ENCODE data around the gene FBLN2. TPM values are rescaled to one million over a fixed set of nuclear protein-coding genes. Genes with fewer than 3 reads are reported as not detected.
"Not testable (repeated sequence)": the region's sequence is repeated elsewhere in the genome, so short reads cannot be mapped to it uniquely, and the experiment has no call there.

The FBLN2 gene
- total RNA-seq, 1 donor from 2014 or later = not detected

- intact Hi-C loops (cut with micrococcal nuclease) = no loop called here
Measured at GRCh38 chr3:13513913-13514517, 34.9 kb upstream of the FBLN2 start.

DNA sequence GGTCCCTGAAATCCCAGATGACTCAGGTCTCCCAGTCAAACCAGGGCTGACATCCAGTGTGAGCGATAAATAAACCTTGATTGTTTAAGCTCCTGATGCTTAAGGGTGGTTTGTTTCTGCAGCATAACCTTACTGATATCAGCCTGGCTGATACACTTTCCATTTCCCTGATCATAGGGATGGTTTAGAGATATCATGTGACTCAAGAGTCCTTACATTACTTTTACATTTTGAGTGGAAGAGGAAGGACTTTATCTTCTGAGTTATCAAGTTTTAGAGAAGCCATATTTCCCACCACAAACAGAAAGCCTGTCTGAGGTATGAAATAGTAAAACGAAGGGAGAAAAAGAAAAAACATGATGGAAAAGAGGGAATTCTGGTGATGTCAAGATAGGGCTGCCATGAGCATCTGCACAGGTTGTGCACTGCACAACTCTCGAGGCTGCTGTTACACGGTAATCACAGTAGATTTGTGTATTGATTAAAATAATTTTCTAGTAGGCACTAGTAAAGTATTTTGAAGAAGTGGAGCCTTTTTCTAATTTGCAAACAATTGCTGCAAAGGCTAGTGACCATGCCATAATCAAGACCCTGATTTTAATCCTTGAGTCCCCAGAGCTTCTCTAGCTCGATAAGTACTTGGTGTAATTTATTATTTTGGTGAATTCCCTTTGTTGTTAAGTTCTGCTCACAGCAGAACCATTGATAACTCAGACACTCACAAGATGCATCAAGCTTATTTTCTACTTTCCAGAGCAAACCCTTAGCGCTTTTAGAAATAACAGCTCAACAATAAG lies 34.1 kb upstream of the FBLN2 start:
- intact Hi-C loops (cut with micrococcal nuclease) = no loop called here

GRCh38 chr3:13515786-13516759 lies 32.9 kb upstream of the FBLN2 start:
- intact Hi-C loops (cut with micrococcal nuclease) = no loop called here

- intact Hi-C loops (cut with micrococcal nuclease) = no loop called here
Measured at GRCh38 chr3:13516760-13517135, 32.2 kb upstream of the FBLN2 start.

DNA sequence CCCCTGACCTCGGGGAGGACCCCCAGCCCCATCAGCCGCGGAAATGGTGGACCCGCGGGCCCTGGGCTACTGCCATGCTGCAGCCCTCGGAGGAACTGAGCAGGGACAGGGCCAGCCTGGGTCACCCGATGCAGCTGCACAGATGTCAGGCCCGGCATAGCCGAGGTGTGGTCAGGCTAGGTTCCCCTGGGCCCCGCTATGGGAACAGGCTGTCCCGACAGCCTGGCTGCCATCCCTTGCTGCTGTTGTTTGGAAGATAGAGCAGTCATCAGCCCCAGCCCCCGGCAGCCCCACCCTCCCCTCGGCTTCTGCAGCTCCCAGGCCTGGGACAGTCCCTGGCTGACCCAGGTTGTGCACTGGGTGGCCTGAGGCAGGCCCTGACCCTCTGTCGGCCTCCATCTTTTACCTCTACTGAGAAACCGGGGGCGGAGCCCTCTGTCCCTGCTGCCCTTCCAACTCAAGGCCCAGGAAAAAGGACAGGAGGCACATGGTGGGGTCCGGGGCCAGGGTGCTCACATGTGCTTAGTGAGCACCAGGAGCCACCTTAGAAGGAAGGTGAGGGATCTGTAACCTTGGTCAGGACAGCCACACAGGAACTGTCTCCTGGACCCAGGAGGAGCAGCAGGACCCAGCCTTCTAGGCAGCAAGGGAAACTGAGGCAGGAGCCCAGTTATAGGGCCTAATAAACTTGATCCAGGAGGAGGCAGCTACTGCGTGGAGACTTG lies 31.5 kb upstream of the FBLN2 start:
- intact Hi-C loops (cut with micrococcal nuclease) = no loop called here

GRCh38 chr3:13518516-13518953 lies 30.4 kb upstream of the FBLN2 start:
- intact Hi-C loops (cut with micrococcal nuclease) = no loop called here

DNA sequence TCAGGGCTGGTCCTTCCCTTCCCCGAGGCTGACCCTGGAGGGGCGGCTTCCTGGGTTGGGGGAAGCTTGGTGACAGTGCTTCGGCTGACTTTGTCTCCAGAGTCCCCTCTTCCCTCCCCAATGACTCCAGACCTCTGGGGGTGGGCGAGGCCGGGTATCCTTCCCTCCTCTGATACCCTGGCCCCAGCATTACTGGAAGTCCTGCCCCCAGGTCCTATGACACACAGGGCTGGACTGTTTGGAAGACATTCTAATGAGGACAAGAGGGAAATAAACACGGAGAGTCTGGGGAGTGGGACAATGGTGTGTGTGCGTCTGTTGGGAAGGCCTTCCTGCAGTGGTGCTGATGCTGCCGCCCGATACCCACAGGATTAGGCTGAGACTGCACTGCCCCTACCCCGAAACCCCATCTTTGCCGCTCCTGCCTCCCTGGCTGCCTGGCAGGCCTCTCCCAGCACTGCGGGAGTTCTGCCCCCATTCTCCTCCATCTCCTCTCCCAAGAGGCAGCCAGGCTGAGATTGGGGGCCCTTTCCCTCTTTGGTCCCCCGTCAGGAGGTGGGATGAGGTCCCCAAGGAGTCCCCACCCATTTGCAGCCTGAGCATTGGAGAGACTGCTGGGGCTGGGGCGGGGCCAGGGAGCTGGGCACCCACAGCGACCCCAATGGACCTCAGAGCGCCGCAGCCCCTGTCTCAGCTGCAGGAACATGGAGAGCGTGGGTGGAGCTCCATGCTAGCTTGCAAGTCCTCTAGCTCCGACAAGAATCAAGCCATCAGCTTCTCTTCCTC lies 29.7 kb upstream of the FBLN2 start:
- intact Hi-C loops (cut with micrococcal nuclease) = no loop called here

- intact Hi-C loops (cut with micrococcal nuclease) = no loop called here
Measured at GRCh38 chr3:13520326-13520880, 28.5 kb upstream of the FBLN2 start.

DNA sequence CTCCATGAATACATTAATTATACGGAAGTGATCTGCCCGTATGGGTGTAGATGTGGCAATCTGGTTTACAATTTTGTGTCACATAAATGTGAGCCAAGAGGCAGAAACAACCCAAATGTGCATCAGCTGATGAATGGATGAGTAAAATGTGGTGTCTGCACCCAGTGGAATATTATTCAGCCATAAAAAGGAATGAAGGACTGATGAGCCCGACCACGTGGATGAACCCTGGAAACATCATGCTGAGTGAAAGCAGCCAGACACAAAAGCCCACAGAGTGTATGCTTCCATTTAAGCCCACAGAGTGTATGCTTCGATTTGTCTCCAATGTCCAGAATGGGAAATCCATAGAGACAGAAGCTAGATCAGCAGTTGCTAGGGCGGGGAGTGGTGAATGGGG lies 27.6 kb upstream of the FBLN2 start:
- intact Hi-C loops (cut with micrococcal nuclease) = no loop called here

DNA sequence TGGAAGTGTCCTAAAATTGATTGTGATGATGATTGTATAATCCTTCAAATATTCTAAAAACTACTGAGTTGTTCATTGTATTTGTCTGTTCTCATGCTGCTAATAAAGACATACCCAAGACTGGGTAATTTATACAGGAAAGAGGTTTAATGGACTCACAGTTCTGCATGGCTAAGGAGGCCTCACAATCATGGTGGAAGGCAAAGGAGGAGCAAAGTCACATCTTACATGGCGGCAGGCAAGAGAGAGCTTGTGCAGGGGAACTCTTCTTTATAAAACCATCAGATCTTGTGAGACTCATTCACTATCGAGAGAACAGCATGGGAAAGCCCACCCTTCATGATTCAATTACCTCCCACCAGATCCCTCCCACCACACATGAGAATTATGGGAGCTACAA lies 27.2 kb upstream of the FBLN2 start:
- intact Hi-C loops (cut with micrococcal nuclease) = not testable (repeated sequence)

GRCh38 chr3:13522236-13522635 lies 26.7 kb upstream of the FBLN2 start:
- intact Hi-C loops (cut with micrococcal nuclease) = no loop called here

DNA sequence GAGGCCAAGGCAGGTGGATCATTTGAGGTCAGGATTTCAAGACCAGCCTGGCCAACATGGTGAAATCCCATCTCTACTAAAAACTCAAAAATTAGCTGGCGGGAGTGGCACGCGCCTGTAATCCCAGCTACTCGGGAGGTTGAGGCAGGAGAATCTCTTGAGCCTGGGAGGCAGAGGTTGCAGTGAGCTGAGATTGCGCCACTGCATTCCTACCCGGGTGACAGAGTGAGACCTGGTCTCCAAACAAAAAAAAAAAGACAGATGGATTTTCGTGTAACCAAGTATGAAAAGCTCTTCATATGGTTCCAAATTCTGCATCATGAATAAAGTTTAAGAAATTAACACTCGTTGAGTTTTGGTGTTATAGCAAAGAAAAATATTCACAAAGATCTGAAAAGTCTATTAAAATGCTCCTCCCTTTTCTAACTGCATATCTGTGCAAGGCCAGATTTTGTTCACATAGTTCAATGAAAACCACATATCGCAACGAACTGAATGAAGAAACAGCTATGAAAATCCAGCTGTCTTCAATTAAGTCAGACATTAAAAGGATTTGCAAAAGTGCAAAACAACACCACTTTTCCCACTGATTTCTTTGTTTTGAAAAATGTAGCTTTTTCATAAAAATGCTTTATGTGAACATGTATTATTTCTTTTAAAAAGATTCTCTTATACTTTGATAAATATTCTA lies 23.8 kb upstream of the FBLN2 start:
- intact Hi-C loops (cut with micrococcal nuclease) = no loop called here

- intact Hi-C loops (cut with micrococcal nuclease) = no loop called here
Measured at GRCh38 chr3:13525827-13526625, 22.9 kb upstream of the FBLN2 start.

GRCh38 chr3:13526626-13526949 lies 22.3 kb upstream of the FBLN2 start:
- intact Hi-C loops (cut with micrococcal nuclease) = no loop called here

- intact Hi-C loops (cut with micrococcal nuclease) = no loop called here
Measured at GRCh38 chr3:13528217-13528867, 20.6 kb upstream of the FBLN2 start.

GRCh38 chr3:13529196-13530112 lies 19.5 kb upstream of the FBLN2 start:
- intact Hi-C loops (cut with micrococcal nuclease) = no loop called here

Data from T-helper 1 cell treated with Interleukin-12 subunit alpha and Interleukin-12 subunit beta and Interleukin-4 antibody, amounts not matched to agents 30 ng/mL and 1 ng/mL, for 36 hours (primary cell).